ENCODE results near the gene SLC27A2. TPM values are rescaled to one million over a fixed set of nuclear protein-coding genes. Genes with fewer than 3 reads are reported as not detected.

Gene SLC27A2
- total RNA-seq, 2 experiments from 2014 or later, result 28.6 to 29.2 TPM

Other genes starting within 250 kb of the SLC27A2 start
- gene ATP8B4, start 63.0 kb upstream of the SLC27A2 start, total RNA-seq, result 10 to 100 TPM; 15.9 to 16.3 TPM
- under 1 TPM; 0.19 to 0.21 TPM for gene HDC, start 83.5 kb downstream of the SLC27A2 start, total RNA-seq
- gene GABPB1, start 173.0 kb downstream of the SLC27A2 start, total RNA-seq, result 10 to 100 TPM; 46.3 to 48.1 TPM
- gene USP8, start 242.2 kb downstream of the SLC27A2 start, total RNA-seq, result 10 to 100 TPM; 49.2 to 61.3 TPM

All from activated CD8-positive, alpha-beta memory T cell treated with anti-CD3 and anti-CD28 coated beads for 36 hours (primary cell).